Muscle of back (tissue), 13 donors: ENCODE measurements around the gene GRK3. TPM values are rescaled to one million over a fixed set of nuclear protein-coding genes. Genes with fewer than 3 reads are reported as not detected.
A peak's percentile ranks its signal among the peaks of the same experiment; 100 is the strongest.
"Not testable (repeated sequence)": the region's sequence is repeated elsewhere in the genome, so short reads cannot be mapped to it uniquely, and the experiment has no call there.

ENCODE experiments used
- DNase-seq, 3 donors: peaks; one replicate each; pipeline versions ENCODE4 v3.0.0 to v3.0.0-alpha.2; 2013
- long read RNA-seq, 9 donors: transcript quantifications; one replicate each; lab custom pipeline, GENCODE V29; 2026
- polyA plus RNA-seq, 10 donors: library from polyadenylated mRNA; unstranded; fragments of 120-200 nt; gene quantifications; one replicate each; pipeline ENCODE4 v1.2.1, GENCODE V29; 2013; ENCODE audit not compliant: insufficient read length in 10 of 10

The GRK3 gene
- 10 to 100 TPM in 1 of 10 donors, 1 to 10 TPM in 9; 6.2 to 14.3 (median 8.1) TPM for polyA plus RNA-seq
- long read RNA-seq, donor 1, result 0 reads
- long read RNA-seq, donor 2, result 0 reads
- long read RNA-seq, donor 3, result 0 reads
- long read RNA-seq, donor 4, full-length matches to known transcripts, result 1 of 1 reads
- long read RNA-seq, donor 4, partial matches to known transcripts, result 0 of 1 reads
- long read RNA-seq, donor 4, other reads (novel, unspliced or antisense), result 0 of 1 reads
- long read RNA-seq, donor 5, full-length matches to known transcripts, result 1 of 1 reads
- long read RNA-seq, donor 5, partial matches to known transcripts, result 0 of 1 reads
- long read RNA-seq, donor 5, other reads (novel, unspliced or antisense), result 0 of 1 reads
- long read RNA-seq, donor 6, full-length matches to known transcripts, result 1 of 1 reads
- long read RNA-seq, donor 6, partial matches to known transcripts, result 0 of 1 reads
- long read RNA-seq, donor 6, other reads (novel, unspliced or antisense), result 0 of 1 reads
- long read RNA-seq, donor 7, result 0 reads
- long read RNA-seq, donor 8, result 0 reads
- long read RNA-seq, donor 9, result 0 reads

DNA sequence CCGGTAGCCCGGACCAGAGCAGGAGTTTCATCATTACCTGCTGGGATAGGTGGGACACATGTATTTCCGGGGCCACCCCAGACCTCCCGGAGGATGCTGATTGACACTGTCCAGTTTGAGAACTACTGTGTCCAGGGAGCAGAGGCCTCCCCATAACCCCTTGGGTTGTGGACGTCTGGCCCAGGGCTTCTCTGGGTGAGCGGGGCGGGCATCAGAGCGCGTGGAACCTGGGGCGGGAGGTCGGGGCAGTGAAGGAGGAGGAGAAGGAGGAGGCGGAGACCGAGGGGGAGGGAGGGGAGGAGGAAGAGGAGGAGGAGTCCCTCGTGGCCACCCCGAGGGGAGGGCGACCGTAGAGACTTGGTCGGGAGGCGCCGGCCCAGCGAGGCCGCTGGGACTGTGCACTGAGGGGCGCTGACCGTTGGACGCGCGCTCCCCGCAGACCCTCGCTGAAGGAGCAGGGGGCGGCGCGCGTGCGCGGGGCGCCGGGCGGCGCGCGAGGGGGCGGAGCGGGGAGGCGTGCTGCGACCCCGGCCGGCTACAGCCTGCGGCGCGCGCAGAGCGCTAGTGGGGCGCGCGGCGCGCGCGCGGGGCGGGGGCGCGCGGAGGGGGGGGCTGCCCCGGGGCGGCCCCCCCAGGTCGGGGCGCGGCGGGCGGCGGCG lies at the start of gene GRK3:
Gene GRK3 (plus strand): TSS at position 356 of the 659 bp plus-strand sequence. CDS start 366 bp downstream, outside the sequence.
- DNase-seq, result peak; percentile 52 to 90 (median 72)

- DNase-seq, result no peak
Observed at GRCh38 chr22:25518000-25518663, 46.3 kb upstream of the GRK3 start.

DNA sequence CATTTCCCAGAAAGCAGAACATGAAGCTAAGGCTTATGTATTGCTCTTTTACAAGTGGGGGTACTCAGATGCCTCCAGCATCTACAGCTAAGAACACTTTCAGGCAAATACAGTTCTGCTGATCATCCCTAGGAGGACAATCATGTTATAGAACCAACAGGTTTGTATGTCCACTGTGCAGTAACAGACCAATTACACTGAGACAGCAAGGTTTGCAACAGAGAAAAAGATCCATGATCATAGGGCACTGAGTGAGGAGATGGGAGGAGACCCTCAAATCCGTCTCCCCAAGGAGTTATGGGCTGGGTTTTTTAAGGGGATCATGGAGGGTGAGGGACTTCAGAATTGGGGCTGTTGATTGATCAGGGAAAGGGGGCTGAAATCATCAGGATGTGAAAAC lies 39.1 kb upstream of the GRK3 start:
- DNase-seq, result no peak

DNA sequence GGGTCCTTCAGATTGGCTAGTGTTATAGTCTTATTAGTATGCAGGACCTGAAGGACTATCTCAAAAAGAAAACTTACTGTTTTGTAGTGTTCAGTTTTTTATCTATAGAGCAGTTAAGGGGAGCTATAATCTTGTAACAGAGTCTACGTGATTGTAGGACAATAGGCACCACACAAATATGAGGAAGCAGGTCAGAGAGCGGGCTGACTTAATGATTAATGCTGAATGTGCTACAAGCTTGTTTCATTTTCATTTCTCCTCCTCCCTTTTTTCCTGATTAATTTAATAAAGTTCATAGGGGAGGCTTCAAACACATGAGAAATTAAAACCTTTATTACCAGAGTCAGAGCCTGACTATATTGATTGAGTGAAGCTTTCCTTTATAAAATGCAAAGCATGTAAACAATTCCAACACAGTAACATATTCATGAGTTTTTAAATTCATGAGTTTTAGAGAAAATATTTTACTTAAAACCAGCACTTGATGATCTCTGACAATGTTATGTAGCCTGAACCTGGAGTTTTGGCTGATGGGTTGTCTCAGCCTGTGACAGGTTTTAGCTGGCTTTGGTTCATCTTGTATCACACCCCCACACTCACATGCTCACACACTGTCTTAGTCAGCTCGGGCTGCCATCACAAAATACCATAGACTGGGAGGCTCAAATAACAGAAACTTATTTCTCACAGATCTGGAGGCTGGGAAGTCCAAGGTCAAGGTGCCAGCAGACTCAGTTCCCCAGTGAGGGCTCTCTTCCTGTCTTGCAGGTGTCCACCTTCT lies 38.5 kb upstream of the GRK3 start:
- DNase-seq, result not testable (repeated sequence)

DNA sequence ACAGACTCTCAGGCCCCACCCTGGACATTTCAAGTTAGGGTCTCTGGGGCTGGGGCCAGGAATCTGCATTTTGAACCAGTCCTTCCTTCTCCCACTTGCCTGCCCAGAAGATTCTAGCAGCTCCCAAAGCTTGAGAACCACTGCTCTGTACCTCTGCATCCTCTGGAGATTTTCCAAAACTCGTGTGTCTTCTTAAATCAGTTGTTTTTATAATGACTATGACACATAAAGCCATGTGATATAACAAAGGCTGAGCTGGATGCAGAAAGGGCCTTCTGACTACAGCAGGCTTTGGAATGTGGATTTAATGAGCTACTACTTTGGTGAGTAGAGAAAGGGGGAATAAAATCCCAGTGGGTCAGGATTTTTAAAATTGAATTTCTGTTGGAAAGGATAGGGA lies 37.5 kb upstream of the GRK3 start:
- DNase-seq, result not testable (repeated sequence)

- not testable (repeated sequence) for DNase-seq
Observed at GRCh38 chr22:25528068-25528467, 36.4 kb upstream of the GRK3 start.

GRCh38 chr22:25529059-25529458 lies 35.4 kb upstream of the GRK3 start:
- not testable (repeated sequence) for DNase-seq

DNA sequence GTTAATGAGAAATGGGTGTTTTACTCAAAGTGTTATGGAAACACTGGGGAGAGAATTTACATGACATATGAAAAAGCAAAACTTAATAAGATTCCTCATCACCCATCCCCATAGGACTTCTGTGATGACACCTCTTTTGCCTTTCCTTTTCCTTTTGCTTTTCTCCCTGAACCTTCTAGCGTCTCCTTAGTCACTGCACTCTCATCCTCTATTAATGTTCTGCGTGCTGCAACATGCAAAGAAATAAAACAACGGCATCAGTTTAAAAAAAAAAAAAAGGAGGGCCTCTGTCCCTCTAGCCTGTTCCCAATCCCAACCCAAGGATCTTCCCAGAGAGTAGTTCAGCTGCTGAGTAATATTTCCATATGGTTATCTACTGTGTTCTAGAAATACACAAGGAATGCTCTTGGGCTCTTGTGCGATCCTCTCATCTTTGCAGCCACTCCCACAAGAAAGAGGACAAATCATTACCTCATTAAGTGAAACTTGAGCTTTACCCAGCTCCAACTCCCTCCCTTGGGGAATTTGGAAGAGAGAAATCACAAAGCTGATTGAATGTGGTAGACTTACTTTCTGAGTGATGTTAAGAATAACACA lies 34.8 kb upstream of the GRK3 start:
- not testable (repeated sequence) for DNase-seq

DNA sequence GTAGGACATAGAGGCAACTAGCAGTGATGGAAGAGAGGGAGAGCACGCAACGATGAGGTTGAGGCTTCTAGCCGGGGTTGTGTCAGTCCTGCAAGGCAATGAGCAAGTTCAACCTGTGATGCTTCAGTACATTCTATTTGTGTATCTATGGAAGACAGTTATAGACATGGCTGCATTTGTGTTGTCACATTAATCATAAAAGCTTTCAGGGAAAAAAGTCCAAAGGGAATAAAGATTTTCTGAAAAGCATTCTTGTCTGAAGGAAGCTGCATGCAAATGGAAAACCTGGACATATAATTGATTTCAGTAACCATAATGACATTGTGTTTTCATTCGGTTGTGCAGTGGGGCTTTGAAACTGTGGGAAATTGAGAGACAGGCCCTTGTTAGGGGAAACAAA lies 32.8 kb upstream of the GRK3 start:
- DNase-seq, result not testable (repeated sequence)

DNA sequence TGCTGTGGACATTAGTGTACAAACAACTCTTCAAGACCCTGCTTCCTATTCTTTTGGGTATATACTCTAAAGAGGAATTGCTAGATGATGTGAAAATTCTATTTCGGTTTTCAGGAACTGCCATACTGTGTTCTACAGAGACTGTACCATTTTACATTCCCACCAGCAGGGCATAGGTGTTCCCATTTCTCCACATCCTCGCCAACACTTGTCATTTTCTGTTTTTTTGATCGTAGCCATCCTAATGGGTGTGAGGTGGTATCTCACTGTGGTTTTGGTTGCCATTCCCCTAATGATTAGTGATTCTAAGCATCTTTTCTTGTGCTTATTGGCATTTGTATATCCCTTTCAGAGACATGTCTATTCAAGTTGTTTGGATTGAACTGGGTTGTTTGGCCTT lies 29.8 kb upstream of the GRK3 start:
- no peak for DNase-seq

DNA sequence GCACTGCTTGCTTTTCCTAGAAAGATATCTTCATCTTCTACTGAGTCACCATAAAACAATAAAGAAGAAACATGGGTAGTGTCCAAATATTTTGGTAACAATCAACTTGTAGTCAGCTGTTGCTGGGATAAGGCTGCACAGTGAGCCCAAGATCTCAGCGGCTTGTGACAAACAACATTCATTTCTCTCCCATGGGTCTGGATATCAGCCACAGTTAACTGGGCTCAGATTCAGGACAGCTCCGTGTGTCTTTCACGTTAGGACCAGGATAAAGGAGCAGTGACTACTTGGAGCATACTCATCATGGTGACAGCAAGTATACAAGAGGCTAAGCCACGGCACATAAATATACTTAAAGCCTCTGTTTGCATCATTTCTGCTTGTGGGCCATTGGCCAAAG lies 27.9 kb upstream of the GRK3 start:
- no peak for DNase-seq

- no peak for DNase-seq
Observed at GRCh38 chr22:25540166-25540907, 24.1 kb upstream of the GRK3 start.

DNA sequence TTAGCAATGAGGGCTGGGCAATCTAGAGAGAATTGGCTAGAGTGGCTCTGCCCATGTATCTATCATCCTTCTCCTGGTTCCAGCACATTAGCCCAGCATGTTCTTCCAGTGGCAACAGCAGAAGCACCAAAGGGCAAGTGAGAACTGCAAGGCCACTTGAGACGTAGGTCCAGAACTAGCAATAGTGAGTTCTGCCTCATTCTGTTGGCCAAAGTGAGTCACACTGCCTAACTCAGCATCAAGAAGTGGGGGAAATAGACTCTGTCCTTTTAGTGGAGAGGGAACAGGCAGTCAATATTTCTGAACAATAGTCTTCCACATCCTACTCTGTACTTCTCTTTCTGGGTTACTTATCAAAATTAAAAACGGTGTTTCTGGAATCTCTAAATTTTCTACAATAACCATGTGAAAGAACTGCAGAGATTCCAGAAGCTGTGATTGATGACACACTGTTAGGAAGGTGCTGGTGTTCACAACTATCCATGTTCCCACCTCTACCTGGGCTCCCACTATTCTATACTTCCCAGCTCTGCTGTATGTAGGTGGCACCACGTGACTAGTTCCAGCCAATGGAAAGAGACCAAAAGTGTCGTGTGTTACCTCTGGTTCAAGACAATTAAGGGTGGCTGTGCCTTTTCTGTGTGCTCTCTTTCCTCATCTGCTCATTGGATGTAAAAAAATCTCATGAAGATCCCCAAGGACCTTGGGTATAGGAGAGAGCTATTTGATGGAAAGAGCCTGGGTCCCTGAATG lies 23.4 kb upstream of the GRK3 start:
- no peak for DNase-seq

DNA sequence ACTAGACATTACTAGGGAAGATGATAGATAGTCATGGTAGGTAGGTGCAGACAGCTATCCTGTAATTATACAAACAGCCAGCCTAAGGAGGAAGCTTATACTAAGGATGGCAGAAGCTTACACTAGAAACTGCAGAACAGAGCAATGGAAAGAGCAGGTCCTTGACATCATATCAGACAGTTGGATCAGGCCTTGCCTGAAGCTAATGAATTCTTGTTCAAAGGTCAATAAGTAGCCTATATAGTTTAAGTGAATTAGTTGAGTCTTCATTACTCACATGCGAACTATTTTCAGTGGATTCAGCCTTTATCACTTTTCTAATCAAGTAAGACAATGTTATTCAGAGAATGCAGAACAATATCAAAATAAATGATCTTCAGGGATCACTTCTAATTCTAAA lies 22.3 kb upstream of the GRK3 start:
- DNase-seq, result no peak

- DNase-seq, result no peak
Observed at GRCh38 chr22:25542720-25543402, 21.6 kb upstream of the GRK3 start.

- no peak for DNase-seq
Observed at GRCh38 chr22:25545146-25545545, 19.3 kb upstream of the GRK3 start.

- DNase-seq, result no peak
Observed at GRCh38 chr22:25545672-25546071, 18.8 kb upstream of the GRK3 start.

DNA sequence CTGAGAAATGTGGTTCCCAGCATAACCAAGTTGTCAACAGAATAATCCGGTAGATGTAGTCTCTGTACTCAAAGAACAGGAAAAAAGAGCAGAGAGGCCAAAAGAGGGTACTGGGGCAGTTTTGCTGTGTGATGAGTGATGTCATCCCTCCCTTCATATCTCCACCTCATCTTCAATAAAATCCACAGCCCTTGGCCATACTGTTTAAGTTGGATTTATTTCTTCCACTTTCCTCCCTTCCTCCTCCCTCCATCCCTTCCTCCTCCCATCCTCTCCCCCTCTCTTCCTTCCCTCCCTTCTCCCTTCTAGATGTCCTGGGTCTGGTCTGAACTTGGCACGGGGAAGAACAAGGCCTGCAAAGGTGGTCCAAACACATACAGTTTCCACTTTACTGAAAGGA lies 18.2 kb upstream of the GRK3 start:
- no peak for DNase-seq

DNA sequence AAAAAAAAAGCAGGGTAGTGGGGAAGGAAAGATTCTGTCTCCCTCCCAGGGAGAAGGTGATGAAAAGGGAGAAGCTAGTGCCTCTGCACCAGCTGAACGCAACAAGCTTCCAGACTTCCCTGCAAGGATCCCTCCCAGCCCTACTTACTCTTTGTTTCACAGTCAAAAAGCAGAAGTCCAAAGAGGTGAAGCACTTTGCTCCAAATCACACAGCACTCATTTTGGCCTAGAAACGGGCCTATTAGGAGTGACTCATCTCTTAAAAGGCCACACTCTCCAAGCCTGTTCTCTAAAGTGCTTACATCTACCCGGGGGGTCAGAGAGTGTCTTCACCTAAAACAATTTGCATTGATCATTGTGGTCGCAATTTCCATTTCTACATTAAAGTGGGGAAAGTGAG lies 17.7 kb upstream of the GRK3 start:
- DNase-seq, result no peak
